Astrocyte of the cerebellum (primary cell): ENCODE measurements around the gene TARDBP.
A peak's percentile ranks its signal among the peaks of the same experiment; 100 is the strongest.
"Not testable (repeated sequence)": the region's sequence is repeated elsewhere in the genome, so short reads cannot be mapped to it uniquely, and the experiment has no call there.

Experiments used
- DNase-seq: peaks from one replicate; pipeline ENCODE4 v3.0.0-alpha.2; 2011; ENCODE audit warnings: low read depth
- H3K4me3 ChIP-seq: 2 replicates; pipeline ENCODE4 v1.5.1; 2011; ENCODE audit warnings: mild to moderate bottlenecking, low read depth, low read length, moderate library complexity
- in situ Hi-C: cut with HindIII; loops from 2 replicates; pipeline ENCODE4 v1.10.0; 2017; ENCODE audit warnings: low sequenced_read_pairs
- TF ChIP-seq, protein P1 (sequence below): IDR thresholded peaks from 2 replicates; pipeline ENCODE4 v1.5.1; 2012; ENCODE audit warnings: low read length, low read depth, moderate library complexity, mild to moderate bottlenecking; ENCODE audit errors: missing control alignments

Gene TARDBP

DNA sequence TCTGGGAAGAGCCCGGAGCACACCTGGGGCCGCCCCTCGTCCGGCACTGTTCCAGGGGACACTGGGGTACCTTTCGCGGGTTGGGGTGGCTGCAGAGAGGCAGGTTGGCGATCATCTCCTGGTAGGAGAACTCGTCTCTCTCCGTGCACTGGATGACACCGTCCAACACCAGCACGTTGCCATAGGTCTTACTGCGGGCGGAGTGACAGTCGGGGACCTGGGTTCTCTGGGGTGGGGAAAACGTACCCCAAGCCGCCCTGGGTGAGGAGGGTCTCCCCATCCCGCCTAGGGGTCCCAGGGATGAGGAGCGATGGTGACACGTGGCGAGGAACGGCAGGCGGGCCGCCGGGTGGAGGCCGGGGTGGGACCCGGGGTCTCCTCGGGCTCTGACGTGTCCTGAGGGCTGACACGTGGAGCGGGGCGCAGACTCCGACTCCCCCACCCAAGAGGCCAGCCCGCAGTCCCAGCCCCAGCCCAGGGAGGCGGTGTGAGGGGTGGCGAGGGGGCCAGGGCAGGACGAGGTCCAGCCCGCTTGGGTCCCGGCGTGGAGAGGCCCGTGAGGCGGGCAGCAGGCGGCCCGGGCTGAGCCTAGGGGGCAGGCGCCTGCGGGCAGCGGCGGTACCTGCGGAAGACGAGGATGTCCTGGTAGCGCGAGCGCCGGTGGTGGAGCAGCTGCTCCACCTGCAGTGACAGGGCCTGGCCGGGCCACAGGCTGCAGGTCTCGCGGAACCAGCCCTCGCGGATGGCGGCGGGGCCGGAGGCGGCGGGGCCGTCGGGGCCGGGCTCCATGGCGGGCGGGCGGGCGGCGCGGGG, 46.9 kb downstream of the TARDBP start:
- H3K4me3 ChIP-seq = peak overlapping the region; percentile 84
- TF ChIP-seq, protein P1, sequence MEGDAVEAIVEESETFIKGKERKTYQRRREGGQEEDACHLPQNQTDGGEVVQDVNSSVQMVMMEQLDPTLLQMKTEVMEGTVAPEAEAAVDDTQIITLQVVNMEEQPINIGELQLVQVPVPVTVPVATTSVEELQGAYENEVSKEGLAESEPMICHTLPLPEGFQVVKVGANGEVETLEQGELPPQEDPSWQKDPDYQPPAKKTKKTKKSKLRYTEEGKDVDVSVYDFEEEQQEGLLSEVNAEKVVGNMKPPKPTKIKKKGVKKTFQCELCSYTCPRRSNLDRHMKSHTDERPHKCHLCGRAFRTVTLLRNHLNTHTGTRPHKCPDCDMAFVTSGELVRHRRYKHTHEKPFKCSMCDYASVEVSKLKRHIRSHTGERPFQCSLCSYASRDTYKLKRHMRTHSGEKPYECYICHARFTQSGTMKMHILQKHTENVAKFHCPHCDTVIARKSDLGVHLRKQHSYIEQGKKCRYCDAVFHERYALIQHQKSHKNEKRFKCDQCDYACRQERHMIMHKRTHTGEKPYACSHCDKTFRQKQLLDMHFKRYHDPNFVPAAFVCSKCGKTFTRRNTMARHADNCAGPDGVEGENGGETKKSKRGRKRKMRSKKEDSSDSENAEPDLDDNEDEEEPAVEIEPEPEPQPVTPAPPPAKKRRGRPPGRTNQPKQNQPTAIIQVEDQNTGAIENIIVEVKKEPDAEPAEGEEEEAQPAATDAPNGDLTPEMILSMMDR = no peak
- DNase-seq = no peak
- in situ Hi-C loops = no loop called here

DNA sequence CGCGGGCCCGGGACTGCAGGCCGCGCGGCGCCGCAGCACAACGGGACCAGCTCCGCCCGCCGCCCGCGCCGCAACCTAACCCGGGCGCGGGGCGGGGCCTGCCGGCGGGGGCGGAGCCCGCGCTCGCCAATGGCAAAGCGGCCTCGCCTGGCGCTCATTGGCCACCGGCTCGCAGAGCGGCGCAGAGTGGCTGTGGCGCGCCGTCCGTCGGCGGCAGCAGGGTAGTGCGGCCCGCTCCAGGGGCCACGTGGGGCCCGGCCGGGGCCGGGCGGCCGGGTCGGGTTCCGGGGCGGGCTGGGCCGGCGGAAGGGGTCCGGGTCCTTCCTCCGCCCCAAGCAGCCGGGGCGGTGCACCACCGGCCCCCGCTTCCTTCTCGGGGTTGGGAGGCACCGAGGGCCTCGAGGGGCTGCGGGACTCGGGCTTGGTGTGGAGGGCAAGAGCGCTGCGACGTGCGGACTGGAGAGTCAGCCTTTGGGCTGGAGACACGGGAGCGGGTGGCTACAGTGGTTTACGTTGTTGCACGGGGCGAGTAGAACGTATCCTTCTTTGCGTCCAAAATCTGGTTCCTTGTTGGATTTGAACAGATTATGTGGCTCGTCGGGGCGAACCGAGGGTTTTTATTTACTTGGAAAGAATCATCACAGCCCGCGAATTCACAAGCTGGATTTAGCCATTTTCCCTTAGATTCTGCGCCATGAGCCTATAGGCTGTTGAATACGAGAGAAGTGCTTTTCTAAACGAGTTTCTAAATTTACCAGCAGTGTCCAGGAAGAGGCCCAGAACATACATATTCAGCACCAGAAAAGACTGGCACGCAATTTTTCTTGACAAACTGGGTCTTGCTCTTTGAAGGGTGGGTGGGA, 47.7 kb downstream of the TARDBP start, which contains the start of gene SRM:
Gene SRM, minus strand, starts transcription at position 51 of the 863 bp plus-strand sequence. CDS start 75 bp downstream, outside the sequence.
- peak; percentile 65 for DNase-seq
- TF ChIP-seq, protein P1 = no peak
- in situ Hi-C loops = loop anchor here (5.0 kb wide), 1 partner anchor 157 kb away; no protein-coding TSS in a partner anchor
- H3K4me3 ChIP-seq = peak within 1 kb of the TSS; percentile 84

DNA sequence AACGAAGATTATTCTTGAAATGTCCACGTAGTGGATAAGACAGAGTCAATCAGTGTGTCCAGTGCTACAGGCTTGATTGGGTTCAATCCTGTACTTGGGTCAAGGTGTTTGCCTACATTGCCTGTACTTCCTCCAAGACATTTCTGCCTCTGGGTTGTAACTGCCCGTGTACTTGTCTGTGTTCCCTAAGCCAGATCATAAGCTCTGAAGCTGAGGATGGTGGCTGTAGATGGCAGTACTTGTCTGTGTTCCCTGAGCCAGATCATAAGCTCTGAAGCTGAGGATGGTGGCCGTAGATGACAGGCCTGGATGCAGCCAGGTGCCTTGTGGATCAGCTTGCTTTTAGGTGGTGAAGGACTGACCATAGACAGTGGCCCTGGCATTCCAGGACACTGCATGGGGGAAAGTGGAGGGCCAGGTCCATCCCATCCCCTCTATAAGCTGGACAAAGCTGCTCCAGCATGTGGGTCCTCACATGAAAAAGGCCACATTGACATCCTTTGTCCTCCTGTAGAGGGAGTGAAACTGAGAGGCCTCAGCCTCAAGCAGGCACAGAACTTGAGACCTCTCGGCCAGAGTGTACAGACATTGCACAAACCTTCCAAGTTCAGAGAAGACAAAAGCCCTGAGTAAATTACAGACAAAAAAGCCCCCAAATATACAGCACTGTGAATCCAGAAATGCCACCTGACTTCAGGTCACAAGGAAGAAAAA, 49.4 kb downstream of the TARDBP start:
- in situ Hi-C loops = loop anchor here (5.0 kb wide), 1 partner anchor 155 kb away; no protein-coding TSS in a partner anchor
- H3K4me3 ChIP-seq = no peak overlapping the region

DNA sequence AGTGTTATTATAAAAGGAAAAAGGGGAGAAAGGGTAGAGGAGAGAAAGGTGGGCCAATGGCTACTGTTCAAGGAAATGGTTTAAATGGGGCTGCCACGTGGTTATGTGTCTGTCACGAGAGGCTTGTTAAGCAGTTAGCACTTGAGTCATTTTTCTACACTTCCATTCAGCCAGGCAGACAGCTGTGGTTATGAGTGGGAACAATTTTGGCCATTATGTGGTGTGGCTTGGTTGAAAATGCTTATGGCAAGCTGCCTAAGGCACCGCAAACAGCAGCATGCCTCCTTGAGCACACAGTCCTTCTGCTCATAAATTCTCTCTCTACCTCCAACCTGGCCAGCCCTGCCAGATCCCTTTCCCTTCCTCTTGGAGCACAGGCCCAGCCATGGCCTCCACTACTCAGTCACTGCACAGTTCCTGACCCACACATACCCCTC, 50.5 kb downstream of the TARDBP start:
- DNase-seq = peak; percentile 91
- TF ChIP-seq, protein P1 = no peak
- in situ Hi-C loops = loop anchor here (5.0 kb wide), 1 partner anchor 154 kb away; no protein-coding TSS in a partner anchor

More for the DNA sequence above, 49.4 kb downstream of the TARDBP start:
- no peak for DNase-seq
- TF ChIP-seq, protein P1 = no peak

DNA sequence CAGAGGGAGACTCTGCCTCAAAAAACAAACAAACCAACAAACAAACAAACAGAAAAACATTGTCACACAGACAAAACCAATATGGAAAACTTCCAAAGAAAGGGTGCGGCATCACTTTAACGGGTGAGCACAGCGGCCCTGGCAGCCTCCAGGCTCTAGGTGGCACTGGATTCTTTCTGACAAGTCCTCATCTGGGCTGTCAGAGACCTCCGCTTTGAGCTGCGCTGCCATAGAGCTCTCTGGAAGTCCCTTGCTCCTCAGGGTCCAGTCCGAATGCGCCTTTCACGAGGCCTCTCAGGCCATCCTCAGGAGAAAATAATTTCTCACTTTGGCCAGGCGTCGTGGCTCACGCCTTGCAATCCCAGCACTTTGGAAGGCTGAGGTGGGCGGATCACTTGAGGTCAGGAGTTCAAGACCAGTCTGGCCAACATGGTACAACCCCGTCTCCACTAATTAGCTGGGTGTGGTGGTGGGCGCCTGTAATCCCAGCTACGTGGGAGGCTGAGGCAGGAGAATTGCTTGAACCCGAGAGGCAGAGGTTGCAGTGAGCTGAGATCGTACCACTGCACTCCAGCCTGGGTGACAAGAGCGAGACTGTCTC, 51.6 kb downstream of the TARDBP start:
- not testable (repeated sequence) for H3K4me3 ChIP-seq, DNase-seq
- in situ Hi-C loops = loop anchor here (5.0 kb wide), 1 partner anchor 153 kb away; no protein-coding TSS in a partner anchor

More for the DNA sequence above, 50.5 kb downstream of the TARDBP start:
- H3K4me3 ChIP-seq = no peak overlapping the region

DNA sequence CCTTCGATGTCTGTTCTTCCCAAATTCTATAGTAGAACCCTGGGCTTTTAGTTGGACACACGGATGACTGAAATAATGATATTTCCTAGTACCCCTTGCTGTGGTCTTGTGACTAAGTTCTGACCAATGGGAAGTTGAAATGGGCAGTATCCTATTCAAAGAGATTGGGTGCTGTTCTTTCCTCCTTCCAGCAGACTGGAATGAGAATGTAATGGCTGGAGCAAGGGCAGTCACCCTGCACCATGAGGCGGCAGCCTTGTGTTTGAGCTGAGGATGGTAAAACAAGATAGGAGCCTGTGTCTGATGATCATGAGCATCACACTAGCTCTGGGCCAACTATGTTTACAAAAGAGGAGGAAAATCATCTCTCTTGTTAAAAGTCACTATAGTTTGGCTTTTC, 52.5 kb downstream of the TARDBP start:
- DNase-seq = no peak
- in situ Hi-C loops = loop anchor here (5.0 kb wide), 1 partner anchor 152 kb away; no protein-coding TSS in a partner anchor
- TF ChIP-seq, protein P1 = no peak
- H3K4me3 ChIP-seq = no peak overlapping the region
